ENCODE data around the gene FRMD1.

Gene FRMD1

GRCh38 chr6:168075787-168076202, 3.2 kb downstream of the FRMD1 start:
- no peak for DNase-seq

- no peak for DNase-seq
Observed at GRCh38 chr6:168075216-168075615, 3.8 kb downstream of the FRMD1 start.

- DNase-seq = no peak
Observed at GRCh38 chr6:168073937-168074730, 4.9 kb downstream of the FRMD1 start.

- DNase-seq = no peak
Observed at GRCh38 chr6:168072730-168073129, 6.3 kb downstream of the FRMD1 start.

GRCh38 chr6:168072261-168072660, 6.8 kb downstream of the FRMD1 start:
- no peak for DNase-seq

GRCh38 chr6:168071620-168072019, 7.4 kb downstream of the FRMD1 start:
- no peak for DNase-seq

- DNase-seq = no peak
Observed at GRCh38 chr6:168070804-168071203, 8.2 kb downstream of the FRMD1 start.

GRCh38 chr6:168067081-168067759, 11.8 kb downstream of the FRMD1 start:
- DNase-seq = no peak

GRCh38 chr6:168064226-168064807, 14.7 kb downstream of the FRMD1 start:
- no peak for DNase-seq

GRCh38 chr6:168063431-168063830, 15.6 kb downstream of the FRMD1 start:
- DNase-seq = no peak

GRCh38 chr6:168062346-168063289, 16.4 kb downstream of the FRMD1 start:
- no peak for DNase-seq

GRCh38 chr6:168061269-168062210, 17.5 kb downstream of the FRMD1 start:
- DNase-seq = no peak

- DNase-seq = no peak
Observed at GRCh38 chr6:168060521-168060931, 18.5 kb downstream of the FRMD1 start.

- no peak for DNase-seq
Observed at GRCh38 chr6:168058691-168059551, 20.1 kb downstream of the FRMD1 start.

- no peak for DNase-seq
Observed at GRCh38 chr6:168057836-168058235, 21.2 kb downstream of the FRMD1 start.

GRCh38 chr6:168056892-168057527, 22.0 kb downstream of the FRMD1 start:
- DNase-seq = no peak

- DNase-seq = no peak
Observed at GRCh38 chr6:168055696-168056489, 23.1 kb downstream of the FRMD1 start.

GRCh38 chr6:168054765-168055560, 24.0 kb downstream of the FRMD1 start:
- no peak for DNase-seq

All from stimulated activated CD4-positive, alpha-beta T cell treated with anti-CD3 and anti-CD28 coated beads, Interleukin-12 subunit alpha, Interleukin-12 subunit beta, amount 100 ng/mL, for 4 hours (primary cell).